A549 treated with DMSO at 1 μM for 4 hours (cell line): ENCODE measurements around the gene BTN2A1. TPM values are rescaled to one million over a fixed set of nuclear protein-coding genes. Genes with fewer than 3 reads are reported as not detected.

Experiments used
- total RNA-seq: library from RNA; stranded (reverse); fragments of 200-300 nt; extraction: Qiagen RNA extraction; gene quantifications from 5 replicates; pipeline ENCODE4 v1.2.3, GENCODE V29; 2022; ENCODE audit warnings: low read depth

BTN2A1 gene
- total RNA-seq: 18.1 to 24.3 TPM (median 21.1 TPM) in 5 replicates

DNA sequence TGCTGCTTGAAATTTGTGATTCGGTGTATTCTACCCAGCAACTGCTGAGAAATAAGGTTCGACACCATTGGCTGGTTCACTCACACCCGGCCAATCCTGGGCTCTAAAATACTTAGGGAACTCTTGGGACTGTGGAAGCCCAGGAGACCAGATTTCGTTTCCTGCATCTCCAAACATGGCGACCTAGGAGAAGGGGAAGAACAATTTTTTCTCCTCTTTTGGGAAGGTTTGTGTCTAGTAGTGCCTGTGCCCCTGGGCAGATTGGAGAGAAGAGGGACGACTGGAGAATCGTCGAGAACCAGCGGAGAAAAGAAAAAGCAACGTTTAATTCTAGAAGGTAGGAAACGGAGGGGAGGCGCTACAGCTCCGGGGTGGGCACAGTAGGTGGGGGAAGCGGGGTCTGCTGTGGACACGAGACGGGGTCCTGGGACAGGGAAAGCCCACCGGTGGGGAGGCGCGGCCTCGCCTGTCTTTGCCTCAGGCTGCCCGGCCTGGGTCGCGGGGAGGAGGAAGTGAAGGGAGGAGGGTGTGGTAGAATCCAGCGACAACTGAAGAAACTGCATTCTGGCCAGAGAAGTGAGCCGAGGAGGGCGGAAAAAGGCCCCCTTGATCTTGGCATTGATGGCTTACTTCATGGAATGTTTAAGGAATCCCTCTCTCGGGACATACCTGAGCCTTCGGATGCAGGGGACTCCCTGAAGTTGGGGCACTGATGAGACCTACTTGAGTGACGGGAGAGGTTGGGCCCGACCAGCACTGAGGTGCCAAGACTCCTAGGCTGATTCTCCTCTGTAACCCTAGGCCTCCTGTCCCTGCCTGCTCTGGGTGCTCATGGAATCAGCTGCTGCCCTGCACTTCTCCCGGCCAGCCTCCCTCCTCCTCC is at the start of gene BTN2A1:
Gene BTN2A1 (plus strand): TSS at position 150 of the 883 bp plus-strand sequence. CDS start 682 bp downstream, at position 832.

DNA sequence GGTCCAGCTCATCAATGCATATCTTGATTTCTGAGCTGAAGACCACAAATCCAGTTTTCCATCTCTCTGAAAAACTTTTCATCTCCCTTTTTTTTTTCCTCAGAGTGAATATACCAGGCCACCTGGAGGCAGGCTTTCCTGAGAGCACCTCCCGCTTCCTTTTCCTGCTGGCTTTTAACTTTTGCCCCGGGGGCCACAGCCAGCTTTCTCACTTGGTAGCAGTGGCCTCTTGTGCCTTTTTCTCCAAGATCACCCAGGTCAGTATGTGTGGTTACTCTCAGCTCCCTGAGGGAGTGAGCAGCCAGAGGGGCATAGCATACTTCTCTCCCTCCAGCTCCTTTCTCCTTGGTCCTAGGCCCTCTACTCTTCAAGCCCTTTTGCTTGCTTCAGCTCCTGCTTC is 42.3 kb downstream of the BTN2A1 start, which contains the start of gene BTN1A1:
Gene BTN1A1 (plus strand): TSS at position 202 of the 400 bp plus-strand sequence. CDS start 984 bp downstream, outside the sequence.

Other genes with a start within 250 kb of the BTN2A1 start
- gene BTN3A2, start 92.8 kb upstream of the BTN2A1 start, total RNA-seq: 3.7 to 5.0 TPM (median 4.0 TPM) in 5 replicates
- gene BTN2A2, start 74.8 kb upstream of the BTN2A1 start, total RNA-seq: 6.8 to 10.3 TPM (median 7.8 TPM) in 5 replicates
- 3.1 to 3.5 TPM (median 3.3 TPM) in 5 replicates for gene BTN3A1, start 55.7 kb upstream of the BTN2A1 start, total RNA-seq
- 0.77 to 1.3 TPM (median 0.88 TPM) in 5 replicates for gene BTN3A3, start 17.5 kb upstream of the BTN2A1 start, total RNA-seq
- 0.04 TPM in 1 of 5 replicates, not detected in the others for gene BTN1A1, start 42.3 kb downstream of the BTN2A1 start, total RNA-seq
- 60.4 to 78.0 TPM (median 75.5 TPM) in 5 replicates for gene HMGN4, start 80.4 kb downstream of the BTN2A1 start, total RNA-seq
- gene ABT1, start 139.0 kb downstream of the BTN2A1 start, total RNA-seq: 13.4 to 15.1 TPM (median 14.4 TPM) in 5 replicates
- gene ZNF322, start 201.8 kb downstream of the BTN2A1 start, total RNA-seq: 5.0 to 7.7 TPM (median 5.3 TPM) in 5 replicates